GM23248 (cell line): ENCODE results near the gene KSR2.

Experiments used
- EZH2 ChIP-seq: fragments of 200-600 bp; sonication (generic); IDR thresholded peaks from 2 replicates; pipeline ENCODE4 v1.6.1; 2018; ENCODE audit warnings: antibody characterized with exemption, mild to moderate bottlenecking; ENCODE audit not compliant: insufficient read depth, poor library complexity, severe bottlenecking
- EZH2phosphoT487 ChIP-seq: fragments of 200-600 bp; sonication (generic); IDR thresholded peaks from 2 replicates; pipeline ENCODE4 v1.6.1; 2018; ENCODE audit warnings: antibody characterized with exemption, moderate library complexity, mild to moderate bottlenecking, low read depth; ENCODE audit not compliant: insufficient read depth

- TF ChIP-seq EZH2 (no peak), EZH2phosphoT487 (no peak)
These were observed 381.0 kb downstream of the KSR2 start for GRCh38 chr12:117587631-117588287.
